Measurements from ENCODE around the gene TCERG1L. TPM values are rescaled to one million over a fixed set of nuclear protein-coding genes. Genes with fewer than 3 reads are reported as not detected.

TCERG1L gene
- total RNA-seq, 1 donor from 2014 or later: 2.7 TPM

DNA sequence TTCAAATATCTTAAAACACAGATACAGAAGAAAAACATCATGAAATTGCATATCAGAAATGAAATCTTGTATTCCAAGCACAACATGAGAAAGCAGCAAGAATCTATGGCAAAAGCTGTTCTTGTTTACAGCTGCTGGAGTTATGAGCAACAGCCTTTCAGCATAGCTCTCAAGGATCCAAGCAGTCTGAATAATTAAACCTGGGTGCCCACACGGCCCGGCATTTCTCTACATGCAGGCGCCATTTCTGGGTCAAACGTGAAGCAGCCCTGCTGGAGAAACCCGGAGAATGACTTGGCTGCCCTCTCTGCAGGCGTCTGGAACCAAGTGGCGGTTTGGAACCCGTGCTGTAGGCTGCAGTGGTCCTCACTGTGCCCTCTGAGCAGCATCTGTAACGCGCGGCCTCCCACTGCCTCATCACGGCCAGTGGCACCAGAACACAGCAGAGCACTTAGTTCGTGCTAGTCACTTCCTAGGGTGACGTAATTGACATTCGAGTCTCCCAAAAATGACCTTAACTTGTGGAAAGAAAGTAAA is 213.0 kb downstream of the TCERG1L start:
- Mint-ChIP-seq H3K27me3 (no peaks in the 10 kb centered on the region), H3K36me3 (peaks cover 4% of the 10 kb centered on the region), H3K9me3 (no peaks in the 10 kb centered on the region), H3K27ac (no peak overlapping the region), H3K4me1 (ENCODE audit: unreplicated experiment) (peaks cover 17% of the 10 kb centered on the region), H3K4me3 (no peak overlapping the region)
- DNase-seq (ENCODE audit: extremely low spot score, unreplicated experiment): no peak
- no peak for TF ChIP-seq CTCF (conservative IDR thresholded peaks at IDR 0.05)

- H3K4me1 Mint-ChIP-seq (ENCODE audit: unreplicated experiment): peaks cover 18% of the 10 kb centered on the region
- no peak overlapping the region for H3K4me3 Mint-ChIP-seq
- DNase-seq (ENCODE audit: extremely low spot score, unreplicated experiment): no peak
- H3K27me3 Mint-ChIP-seq: no peaks in the 10 kb centered on the region
- peak overlapping the region; percentile 34 for H3K27ac Mint-ChIP-seq
- peaks cover 4% of the 10 kb centered on the region for H3K36me3 Mint-ChIP-seq
- H3K9me3 Mint-ChIP-seq: no peaks in the 10 kb centered on the region
- TF ChIP-seq CTCF (conservative IDR thresholded peaks at IDR 0.05): no peak
Observed at GRCh38 chr10:131096031-131096430, 215.5 kb downstream of the TCERG1L start.

DNA sequence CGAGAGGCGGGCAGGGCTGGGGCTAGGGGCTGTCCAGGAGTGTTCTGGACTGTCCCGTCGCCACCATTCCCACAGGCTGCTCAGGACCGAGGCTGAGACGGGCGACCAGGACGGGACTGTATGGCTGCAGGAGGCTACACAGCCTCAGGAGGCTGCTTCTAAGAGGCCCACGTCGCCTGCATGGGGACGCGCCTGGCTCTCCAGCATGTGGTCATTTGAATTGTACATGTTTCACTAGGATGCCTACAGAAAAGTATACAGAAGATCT is 216.3 kb downstream of the TCERG1L start:
- TF ChIP-seq CTCF (conservative IDR thresholded peaks at IDR 0.05): no peak

DNA sequence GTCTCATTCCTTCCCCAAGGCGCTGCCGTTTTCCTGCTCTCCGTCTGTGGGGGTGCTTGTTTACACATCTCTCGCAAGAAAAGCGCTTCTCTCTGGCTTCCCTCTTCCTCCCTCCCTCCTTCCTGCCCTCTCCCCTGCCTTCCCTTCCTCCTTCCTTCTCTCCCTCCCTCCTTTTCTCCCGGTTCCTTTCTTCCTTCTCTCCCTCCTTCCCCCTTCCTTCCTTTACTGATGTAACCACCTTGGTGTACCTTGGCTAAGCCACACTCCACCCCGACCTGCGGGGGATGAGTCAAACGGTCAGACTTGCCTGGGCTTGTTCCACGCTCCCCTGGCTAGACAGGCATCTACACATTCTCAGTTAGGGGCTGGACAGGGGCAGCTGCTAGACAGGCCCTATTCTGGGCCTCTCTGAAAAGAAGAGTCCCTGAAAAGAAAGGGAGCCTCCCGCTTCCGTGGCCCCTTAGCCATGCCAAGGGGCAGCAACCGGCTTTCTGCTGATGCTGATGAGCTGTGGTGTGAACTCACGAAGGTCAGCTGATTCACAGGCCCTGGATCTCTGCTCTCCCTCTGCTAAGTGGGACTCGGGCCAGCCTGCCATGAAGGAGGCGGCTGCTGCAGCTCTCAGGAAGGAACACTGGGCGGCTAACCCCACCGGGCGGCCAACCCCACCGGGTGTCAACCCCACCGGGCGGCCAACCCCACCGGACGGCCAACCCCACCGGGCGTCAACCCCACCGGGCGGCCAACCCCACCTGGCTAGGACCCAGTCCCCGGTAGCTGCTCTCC is 216.8 kb downstream of the TCERG1L start:
- DNase-seq (ENCODE audit: extremely low spot score, unreplicated experiment): no peak
- no peak for TF ChIP-seq CTCF (conservative IDR thresholded peaks at IDR 0.05)
- H3K27me3 Mint-ChIP-seq: no peaks in the 10 kb centered on the region
- no peaks in the 10 kb centered on the region for H3K9me3 Mint-ChIP-seq
- peaks cover 12% of the 10 kb centered on the region for H3K4me1 Mint-ChIP-seq (ENCODE audit: unreplicated experiment)
- H3K27ac Mint-ChIP-seq: peak overlapping the region; percentile 95
- peak overlapping the region; percentile 75 for H3K4me3 Mint-ChIP-seq
- H3K36me3 Mint-ChIP-seq: peaks cover 4% of the 10 kb centered on the region

More for the DNA sequence above, 216.3 kb downstream of the TCERG1L start:
- Mint-ChIP-seq H3K4me3 (no peak overlapping the region), H3K36me3 (peaks cover 4% of the 10 kb centered on the region), H3K27me3 (no peaks in the 10 kb centered on the region), H3K27ac (no peak overlapping the region), H3K9me3 (no peaks in the 10 kb centered on the region), H3K4me1 (ENCODE audit: unreplicated experiment) (peaks cover 12% of the 10 kb centered on the region)
- no peak for DNase-seq (ENCODE audit: extremely low spot score, unreplicated experiment)

- TF ChIP-seq CTCF (conservative IDR thresholded peaks at IDR 0.05): no peak
- peaks cover 12% of the 10 kb centered on the region for H3K4me1 Mint-ChIP-seq (ENCODE audit: unreplicated experiment)
- H3K27me3 Mint-ChIP-seq: no peaks in the 10 kb centered on the region
- no peak overlapping the region for H3K4me3 Mint-ChIP-seq
- no peak for DNase-seq (ENCODE audit: extremely low spot score, unreplicated experiment)
- peaks cover 4% of the 10 kb centered on the region for H3K36me3 Mint-ChIP-seq
- no peaks in the 10 kb centered on the region for H3K9me3 Mint-ChIP-seq
- peak overlapping the region; percentile 95 for H3K27ac Mint-ChIP-seq
Observed at GRCh38 chr10:131093795-131094366, 217.6 kb downstream of the TCERG1L start.

Measured in type B pancreatic cell (in vitro differentiated cells).